Fibroblast of villous mesenchyme (primary cell): ENCODE data around the gene SNX1. TPM values are rescaled to one million over a fixed set of nuclear protein-coding genes. Genes with fewer than 3 reads are reported as not detected.
A peak's percentile ranks its signal among the peaks of the same experiment; 100 is the strongest.
"Not testable (repeated sequence)": the region's sequence is repeated elsewhere in the genome, so short reads cannot be mapped to it uniquely, and the experiment has no call there.

Experiments used
- DNase-seq: peaks from one replicate; pipeline ENCODE4 v3.0.0-alpha.2; 2010; ENCODE audit warnings: low read depth
- H3K4me3 ChIP-seq: 2 replicates; pipeline ENCODE4 v1.5.1; 2011; ENCODE audit warnings: low read depth, mild to moderate bottlenecking, low read length
- total RNA-seq: library from RNA; depleted of rRNA; stranded (reverse); fragments of >200 nt; gene quantifications from 2 replicates; pipeline ENCODE4 v1.2.3, GENCODE V29; 2012
- TF ChIP-seq, protein P1 (sequence below): IDR thresholded peaks from 2 replicates; pipeline ENCODE4 v1.5.1; 2012; ENCODE audit warnings: low read depth, mild to moderate bottlenecking, low read length; ENCODE audit not compliant: insufficient read depth

The SNX1 gene
- total RNA-seq, 1 donor, result 42.7 TPM

DNA sequence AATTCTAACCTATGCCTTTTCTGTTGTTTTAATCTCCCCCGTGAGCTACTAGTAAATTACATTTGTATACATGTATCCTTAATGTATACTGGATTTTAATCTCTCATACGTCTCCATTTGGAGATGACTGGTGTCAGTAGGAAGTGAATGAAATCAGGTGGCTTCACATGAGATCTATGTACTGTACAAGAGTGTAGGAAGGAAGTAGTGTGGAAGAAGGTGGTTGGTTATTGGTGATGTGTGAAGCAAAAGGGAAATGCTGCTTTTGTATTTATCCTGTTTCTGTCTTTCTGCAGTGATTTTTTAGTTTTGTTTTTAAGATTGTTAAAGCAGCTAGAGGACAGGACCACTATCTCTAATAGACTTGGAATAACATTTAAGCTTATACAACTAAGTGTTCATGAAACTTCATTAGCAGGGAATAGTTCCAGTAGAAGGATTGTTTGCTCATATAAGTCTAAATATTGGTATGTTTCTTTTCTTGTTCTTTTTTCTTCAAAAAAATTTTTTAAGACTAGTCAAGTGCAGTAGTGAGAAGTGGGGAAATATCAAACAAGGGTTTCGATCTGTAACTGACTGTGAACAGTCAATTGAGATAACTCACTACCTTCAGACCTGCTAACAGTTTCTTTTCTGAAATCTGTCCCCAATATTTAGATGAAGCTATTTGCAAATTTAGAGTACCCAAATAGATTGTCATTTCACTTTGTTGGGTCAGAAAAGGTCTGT lies 15.3 kb downstream of the SNX1 start:
- no peak for DNase-seq
- no peak overlapping the region for H3K4me3 ChIP-seq
- TF ChIP-seq, protein P1, sequence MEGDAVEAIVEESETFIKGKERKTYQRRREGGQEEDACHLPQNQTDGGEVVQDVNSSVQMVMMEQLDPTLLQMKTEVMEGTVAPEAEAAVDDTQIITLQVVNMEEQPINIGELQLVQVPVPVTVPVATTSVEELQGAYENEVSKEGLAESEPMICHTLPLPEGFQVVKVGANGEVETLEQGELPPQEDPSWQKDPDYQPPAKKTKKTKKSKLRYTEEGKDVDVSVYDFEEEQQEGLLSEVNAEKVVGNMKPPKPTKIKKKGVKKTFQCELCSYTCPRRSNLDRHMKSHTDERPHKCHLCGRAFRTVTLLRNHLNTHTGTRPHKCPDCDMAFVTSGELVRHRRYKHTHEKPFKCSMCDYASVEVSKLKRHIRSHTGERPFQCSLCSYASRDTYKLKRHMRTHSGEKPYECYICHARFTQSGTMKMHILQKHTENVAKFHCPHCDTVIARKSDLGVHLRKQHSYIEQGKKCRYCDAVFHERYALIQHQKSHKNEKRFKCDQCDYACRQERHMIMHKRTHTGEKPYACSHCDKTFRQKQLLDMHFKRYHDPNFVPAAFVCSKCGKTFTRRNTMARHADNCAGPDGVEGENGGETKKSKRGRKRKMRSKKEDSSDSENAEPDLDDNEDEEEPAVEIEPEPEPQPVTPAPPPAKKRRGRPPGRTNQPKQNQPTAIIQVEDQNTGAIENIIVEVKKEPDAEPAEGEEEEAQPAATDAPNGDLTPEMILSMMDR, result no peak

DNA sequence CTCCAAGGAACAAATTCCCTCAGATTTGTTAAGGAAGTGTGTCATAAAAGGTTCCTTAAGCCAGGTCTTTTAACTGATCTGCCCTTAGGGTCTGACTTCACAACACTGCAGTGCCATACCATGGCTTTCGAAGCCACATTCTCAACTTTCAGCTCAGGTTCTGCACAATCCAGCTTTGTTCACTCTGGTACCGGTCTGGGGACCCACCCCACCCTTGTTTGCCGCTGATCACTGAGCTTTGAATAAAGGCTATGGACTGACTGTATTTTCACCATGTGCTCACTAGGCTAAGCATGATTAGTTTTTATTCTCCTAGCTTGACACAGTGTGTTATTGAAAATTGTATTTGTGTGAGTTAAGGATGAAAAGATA lies 15.9 kb downstream of the SNX1 start:
- no peak for DNase-seq
- TF ChIP-seq, protein P1, result no peak
- no peak overlapping the region for H3K4me3 ChIP-seq

- DNase-seq, result no peak
- TF ChIP-seq, protein P1, result no peak
- H3K4me3 ChIP-seq, result no peak overlapping the region
These were observed 16.4 kb downstream of the SNX1 start for GRCh38 chr15:64112073-64112772.

DNA sequence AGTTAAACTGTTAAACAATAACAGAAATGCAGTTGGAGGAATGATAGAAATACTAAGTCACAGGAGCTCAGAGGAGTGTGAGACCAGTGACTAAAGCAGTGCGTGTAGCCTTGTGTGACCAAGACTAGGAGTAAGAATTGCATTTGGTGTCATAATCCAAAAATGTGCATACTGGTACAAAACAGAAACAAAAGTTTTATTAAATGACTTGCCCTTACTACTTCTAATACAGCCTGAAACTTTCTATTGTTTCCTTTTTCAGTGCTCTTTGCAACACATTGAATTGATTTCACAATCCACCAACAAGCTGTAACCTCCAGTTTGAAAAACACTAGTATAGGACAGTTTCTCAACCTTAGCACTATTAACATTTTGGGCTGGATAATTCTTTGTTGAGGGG lies 17.1 kb downstream of the SNX1 start:
- no peak overlapping the region for H3K4me3 ChIP-seq
- DNase-seq, result peak; percentile 76
- TF ChIP-seq, protein P1, result no peak

DNA sequence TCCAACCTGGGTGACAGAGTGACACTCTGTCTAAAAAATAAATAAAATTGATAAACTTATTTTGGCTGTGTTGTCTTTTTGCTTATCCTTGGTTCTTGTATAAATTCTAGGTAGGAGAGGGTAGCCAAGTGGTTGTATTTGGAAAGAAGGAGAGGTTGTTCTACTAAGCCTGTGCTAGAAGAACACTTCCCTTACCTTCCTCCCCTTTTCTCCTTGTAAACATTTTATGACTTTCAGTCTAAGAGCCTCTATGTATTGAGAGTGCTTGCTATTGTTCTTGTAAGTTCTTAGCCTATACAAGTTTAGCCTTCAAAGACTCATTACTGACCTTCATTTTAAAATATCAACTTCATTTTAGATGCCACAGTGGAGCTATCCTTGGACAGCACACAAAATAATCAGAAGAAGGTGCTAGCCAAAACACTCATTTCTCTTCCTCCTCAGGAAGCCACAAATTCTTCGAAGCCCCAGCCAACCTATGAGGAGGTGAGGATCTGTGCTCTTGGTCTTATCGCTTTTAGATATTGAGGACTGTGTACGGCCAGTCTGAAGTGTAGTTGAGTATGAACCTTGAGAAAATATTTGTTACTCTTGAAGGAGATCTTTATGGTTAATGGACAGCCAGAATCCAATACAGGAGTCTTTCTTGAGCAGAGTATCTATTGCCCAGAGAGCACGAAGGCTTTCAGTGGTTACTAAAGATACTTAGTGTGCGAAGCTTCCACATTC lies 22.1 kb downstream of the SNX1 start:
- no peak for DNase-seq
- no peak overlapping the region for H3K4me3 ChIP-seq
- TF ChIP-seq, protein P1, result no peak

DNA sequence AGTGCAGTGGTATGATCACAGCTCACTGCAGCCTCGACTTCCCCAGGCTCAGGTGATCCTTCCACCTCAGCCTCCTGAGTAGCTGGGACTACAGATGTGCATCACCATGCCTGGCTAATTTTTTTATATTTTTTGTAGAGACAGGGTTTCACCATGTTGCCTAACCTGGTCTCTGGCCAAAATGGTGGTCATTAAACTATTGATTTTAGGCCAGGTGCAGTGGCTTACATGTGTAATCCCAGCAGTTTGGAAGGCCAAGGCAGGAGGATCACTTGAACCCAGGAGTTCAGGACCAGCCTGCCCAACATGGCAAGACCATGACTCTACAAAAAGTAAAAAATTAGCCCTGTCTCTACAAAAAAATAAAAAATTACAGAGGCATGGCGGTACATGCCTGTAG lies 24.5 kb downstream of the SNX1 start:
- not testable (repeated sequence) for DNase-seq

DNA sequence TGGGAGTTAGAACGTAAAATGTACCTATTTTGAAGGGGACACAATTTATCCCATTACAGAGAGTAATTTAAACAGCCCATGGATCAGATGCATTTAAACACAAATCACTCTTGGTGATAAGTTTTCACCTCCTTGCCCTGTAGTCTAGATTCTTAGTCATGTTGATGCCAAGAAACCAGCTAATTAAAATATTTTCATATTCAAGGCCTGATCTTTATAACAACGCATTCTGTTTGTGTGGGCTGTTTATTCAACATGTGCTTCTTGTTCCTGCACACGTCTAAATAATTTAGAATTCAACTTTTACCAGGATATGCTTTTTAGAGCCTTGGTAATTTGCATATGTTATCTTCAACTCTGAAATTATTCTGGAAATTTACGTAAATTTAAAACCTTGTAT lies 25.8 kb downstream of the SNX1 start:
- DNase-seq, result no peak
- TF ChIP-seq, protein P1, result no peak
- no peak overlapping the region for H3K4me3 ChIP-seq

More for the DNA sequence above, 24.5 kb downstream of the SNX1 start:
- H3K4me3 ChIP-seq, result not testable (repeated sequence)
